Right lobe of liver (tissue), 6 donors: ENCODE data around the gene GRIN2A. TPM values are rescaled to one million over a fixed set of nuclear protein-coding genes. Genes with fewer than 3 reads are reported as not detected.
A peak's percentile ranks its signal among the peaks of the same experiment; 100 is the strongest.

Experiments
- ATAC-seq, 4 donors: fragments of 200-7000 bp; cut with Tn5 transposase; one replicate each; pipeline ENCODE4 v1.9.1; 2020; ENCODE audit warnings: mild to moderate bottlenecking in 4 of 4, moderate library complexity in 4 of 4
- DNase-seq, 3 donors: peaks; one replicate each; pipeline ENCODE4 v3.0.0-alpha.2; 2020
- H3K27ac ChIP-seq, 3 donors: fragments of 200-600 bp; one replicate each; pipeline ENCODE4 v1.8.0; 2022
- H3K27me3 ChIP-seq, 2 donors: fragments of 200-600 bp; one replicate each; pipeline ENCODE4 v1.8.0; 2022
- H3K36me3 ChIP-seq, 4 donors: fragments of 200-600 bp; sonication (generic) in 1 of 4; one replicate each; pipeline versions ENCODE4 v1.5.1 to v1.8.0; 2017 to 2022; ENCODE audit warnings: control low read depth in 1 of 4
- H3K4me1 ChIP-seq, 4 donors: fragments of 200-600 bp; sonication (generic) in 1 of 4; one replicate each; pipeline versions ENCODE4 v1.5.1 to v1.8.0; 2017 to 2022; ENCODE audit warnings: control low read depth in 1 of 4
- H3K4me3 ChIP-seq, 3 donors: fragments of 200-600 bp; one replicate each; pipeline ENCODE4 v1.8.0; 2022
- H3K9me3 ChIP-seq, 4 donors: fragments of 200-600 bp; sonication (generic) in 1 of 4; one replicate each; pipeline versions ENCODE4 v1.5.1 to v1.8.0; 2017 to 2022; ENCODE audit warnings: control low read depth in 1 of 4
- POLR2A ChIP-seq: fragments of 450-650 bp; IDR thresholded peaks from one replicate; pipeline ENCODE4 v1.6.1; 2017; ENCODE audit warnings: antibody characterized with exemption, mild to moderate bottlenecking
- WGBS: methylation state at CpG from one replicate; pipeline ENCODE4 v1.1.6; 2018; ENCODE audit warnings: low coverage, low lambda C conversion rate; ENCODE audit not compliant: insufficient coverage; ENCODE audit errors: missing lambda C conversion rate; 5-methylcytosine and 5-hydroxymethylcytosine counted together
- intact Hi-C, 2 donors: fragments of 100-400 bp; cut with DNase I; formaldehyde crosslinking; loops; one replicate each; pipeline versions ENCODE4 v1.11.2 to v1.14.1; 2022
- total RNA-seq, 6 experiments: library from RNA; depleted of rRNA in 2 of 6; stranded (reverse); fragments of >200 nt in 2 of 6; fragmentation: NEBNext Ultra II Directional in 3 of 6; extraction: Animal tissue kit (Norgen Biotek cat#: 25700) in 3 of 6; gene quantifications; one replicate each; pipeline versions ENCODE4 v1.1.0 to v1.2.4, GENCODE V29; 2016 to 2023
- TF ChIP-seq, protein P1 (sequence below), 4 donors: fragments of 200-600 bp in 3 of 4; fragments of 450-650 bp in 1 of 4; IDR thresholded peaks; one replicate each; pipeline versions ENCODE4 v1.5.1 to v1.8.0; 2016 to 2022; ENCODE audit warnings: antibody characterized with exemption in 4 of 4, mild to moderate bottlenecking in 2 of 4
- donor health status: DM: no; HTN: yes; CAD: no.
- donor health status: DM: no; HTN: no; CAD: no.
- donor health status: DM: no; HTN: no; CAD: no.
- donor health status: DM: no; HTN: yes; CAD: no.
- donor health status: DM: no; HTN: yes; CAD: no.

The GRIN2A gene
- total RNA-seq, 6 experiments from 2014 or later = not detected

DNA sequence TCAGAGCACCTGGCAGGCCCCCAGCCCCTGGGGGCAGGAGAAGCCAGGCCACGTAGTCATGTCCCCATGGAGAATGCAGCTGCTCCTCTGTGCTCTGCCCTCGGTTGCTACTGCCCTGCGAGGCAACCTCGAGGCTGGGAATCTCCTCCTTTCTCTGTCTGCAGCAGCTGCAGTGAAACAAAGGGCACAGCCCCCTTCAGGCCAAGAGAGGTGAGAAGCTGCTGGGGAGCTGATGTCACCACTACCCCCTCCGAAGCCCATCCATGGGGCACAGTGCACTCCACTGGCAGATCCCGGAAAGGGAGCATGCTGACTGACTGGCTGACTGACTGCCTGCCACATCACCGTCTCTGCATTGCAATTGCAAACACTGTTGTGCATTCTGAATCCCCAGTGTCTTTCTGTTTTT, 103.7 kb downstream of the GRIN2A start:
- no peak for ATAC-seq
- 40% methylated on average over 4 of the region's 7 CpGs for WGBS
- no peak overlapping the region for H3K27ac ChIP-seq
- H3K4me3 ChIP-seq = no peak overlapping the region
- no peaks in the 10 kb centered on the region for H3K36me3 ChIP-seq
- no peak for DNase-seq
- TF ChIP-seq POLR2A = no peak
- TF ChIP-seq, protein P1, sequence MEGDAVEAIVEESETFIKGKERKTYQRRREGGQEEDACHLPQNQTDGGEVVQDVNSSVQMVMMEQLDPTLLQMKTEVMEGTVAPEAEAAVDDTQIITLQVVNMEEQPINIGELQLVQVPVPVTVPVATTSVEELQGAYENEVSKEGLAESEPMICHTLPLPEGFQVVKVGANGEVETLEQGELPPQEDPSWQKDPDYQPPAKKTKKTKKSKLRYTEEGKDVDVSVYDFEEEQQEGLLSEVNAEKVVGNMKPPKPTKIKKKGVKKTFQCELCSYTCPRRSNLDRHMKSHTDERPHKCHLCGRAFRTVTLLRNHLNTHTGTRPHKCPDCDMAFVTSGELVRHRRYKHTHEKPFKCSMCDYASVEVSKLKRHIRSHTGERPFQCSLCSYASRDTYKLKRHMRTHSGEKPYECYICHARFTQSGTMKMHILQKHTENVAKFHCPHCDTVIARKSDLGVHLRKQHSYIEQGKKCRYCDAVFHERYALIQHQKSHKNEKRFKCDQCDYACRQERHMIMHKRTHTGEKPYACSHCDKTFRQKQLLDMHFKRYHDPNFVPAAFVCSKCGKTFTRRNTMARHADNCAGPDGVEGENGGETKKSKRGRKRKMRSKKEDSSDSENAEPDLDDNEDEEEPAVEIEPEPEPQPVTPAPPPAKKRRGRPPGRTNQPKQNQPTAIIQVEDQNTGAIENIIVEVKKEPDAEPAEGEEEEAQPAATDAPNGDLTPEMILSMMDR (IDR thresholded peaks at IDR 0.05) = no peak
- H3K9me3 ChIP-seq = no peaks in the 10 kb centered on the region
- no peaks in the 10 kb centered on the region for H3K4me1 ChIP-seq
- no peaks in the 10 kb centered on the region for H3K27me3 ChIP-seq
- intact Hi-C loops = no loop called here

DNA sequence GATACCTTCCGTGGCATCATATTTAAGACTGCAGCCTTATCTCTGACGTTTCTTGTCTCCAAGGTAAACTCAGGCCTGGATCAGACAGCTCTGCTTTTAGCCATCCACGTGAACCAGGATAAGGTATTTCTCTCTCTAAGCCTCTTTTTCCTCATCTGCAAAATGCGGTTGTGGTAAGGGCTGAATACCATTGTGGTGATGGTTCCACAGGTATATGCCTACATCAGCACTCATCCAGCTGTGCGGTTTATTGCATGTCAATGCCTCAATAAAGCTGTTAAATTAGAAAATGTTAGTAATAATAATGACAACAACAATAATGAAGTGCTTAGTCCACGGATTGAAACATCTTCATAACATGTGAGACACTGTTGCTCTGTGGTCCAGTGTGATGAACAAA, 104.4 kb downstream of the GRIN2A start:
- Histone ChIP-seq H3K4me1 (no peaks in the 10 kb centered on the region), H3K9me3 (no peaks in the 10 kb centered on the region), H3K4me3 (no peak overlapping the region), H3K27me3 (no peaks in the 10 kb centered on the region), H3K36me3 (no peaks in the 10 kb centered on the region), H3K27ac (no peak overlapping the region)
- TF ChIP-seq POLR2A = no peak
- TF ChIP-seq, protein P1 (IDR thresholded peaks at IDR 0.05) = no peak
- intact Hi-C loops = no loop called here
- 52% methylated on average over 6 of the region's 6 CpGs for WGBS
- DNase-seq (no peak), ATAC-seq (no peak)

DNA sequence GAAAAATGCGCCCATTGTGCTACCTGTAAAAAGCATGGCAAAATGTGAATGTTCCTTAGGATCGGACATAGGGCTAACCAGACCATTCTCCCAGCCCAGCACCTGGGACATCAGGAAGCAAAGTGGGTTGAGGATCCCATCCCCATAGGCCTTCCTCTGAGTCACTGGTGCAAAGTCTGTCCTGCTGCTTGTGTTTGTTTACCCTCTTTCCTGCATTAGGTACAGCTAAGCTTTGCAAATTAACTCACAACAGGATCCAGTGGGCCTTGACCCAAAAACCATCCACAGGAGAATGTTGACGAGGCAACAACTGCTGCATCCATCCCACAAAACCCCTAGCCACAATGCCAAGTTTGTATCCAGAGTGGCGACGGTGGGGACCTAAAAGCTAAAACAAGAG, 106.2 kb downstream of the GRIN2A start:
- Histone ChIP-seq H3K36me3 (no peaks in the 10 kb centered on the region), H3K9me3 (no peaks in the 10 kb centered on the region), H3K27ac (no peak overlapping the region), H3K4me3 (no peak overlapping the region), H3K27me3 (no peaks in the 10 kb centered on the region), H3K4me1 (no peaks in the 10 kb centered on the region)
- WGBS = 57% methylated on average over 5 of the region's 5 CpGs
- ATAC-seq (peak in 1 of 4 donors; percentile 50), DNase-seq (no peak)
- intact Hi-C loops = no loop called here
- TF ChIP-seq, protein P1 (IDR thresholded peaks at IDR 0.05) = no peak
- TF ChIP-seq POLR2A = no peak

DNA sequence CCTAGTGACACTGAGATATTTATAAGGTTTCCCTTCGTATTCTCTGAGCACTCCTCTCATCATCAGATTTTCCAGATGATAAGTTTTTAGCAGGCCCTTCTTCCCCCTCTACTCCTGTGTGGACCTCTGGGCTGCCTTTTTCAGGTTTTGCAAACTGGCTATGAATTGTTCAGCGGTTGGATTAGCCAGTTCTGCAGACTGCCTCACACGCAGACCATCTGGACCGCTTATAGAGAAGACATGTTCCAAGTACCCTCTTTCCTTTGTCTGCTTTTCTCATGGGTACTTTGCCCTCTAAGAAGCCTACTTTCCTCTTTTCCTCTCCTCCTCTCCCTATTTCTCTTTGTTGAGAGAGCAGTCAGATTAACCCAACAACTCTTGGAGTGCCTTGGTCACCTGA, 111.6 kb downstream of the GRIN2A start:
- no peaks in the 10 kb centered on the region for H3K27me3 ChIP-seq
- H3K9me3 ChIP-seq = no peaks in the 10 kb centered on the region
- ATAC-seq (no peak), DNase-seq (no peak)
- no peaks in the 10 kb centered on the region for H3K4me1 ChIP-seq
- H3K4me3 ChIP-seq = no peak overlapping the region
- no peaks in the 10 kb centered on the region for H3K36me3 ChIP-seq
- intact Hi-C loops = no loop called here
- 57% methylated on average over 4 of the region's 4 CpGs for WGBS
- TF ChIP-seq POLR2A = no peak
- TF ChIP-seq, protein P1 (IDR thresholded peaks at IDR 0.05) = no peak
- H3K27ac ChIP-seq = no peak overlapping the region

DNA sequence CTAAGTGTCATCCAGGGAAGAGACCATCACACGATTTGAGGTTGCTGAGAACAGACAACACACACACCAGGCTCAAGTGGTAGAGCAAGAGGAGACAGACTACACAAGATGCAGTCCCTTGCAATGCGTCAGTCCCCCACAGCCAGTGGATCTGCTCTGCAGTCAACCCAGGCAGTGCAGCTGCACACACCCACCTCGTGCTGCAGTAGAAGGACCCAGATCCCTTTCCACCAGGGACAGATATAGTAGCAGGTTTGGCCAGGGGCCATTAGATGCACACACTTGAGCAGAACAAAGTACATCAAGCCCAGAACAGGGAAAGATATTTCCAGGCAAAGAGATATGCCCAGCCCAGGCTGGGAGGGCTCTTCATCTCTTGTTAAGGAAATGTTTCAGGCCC, 112.9 kb downstream of the GRIN2A start:
- H3K4me3 ChIP-seq = no peak overlapping the region
- ATAC-seq (no peak), DNase-seq (no peak)
- WGBS = 26% methylated on average over 2 of the region's 3 CpGs
- H3K9me3 ChIP-seq = no peaks in the 10 kb centered on the region
- TF ChIP-seq, protein P1 (IDR thresholded peaks at IDR 0.05) = no peak
- no peak for TF ChIP-seq POLR2A
- no peaks in the 10 kb centered on the region for H3K36me3 ChIP-seq
- intact Hi-C loops = no loop called here
- H3K4me1 ChIP-seq = no peaks in the 10 kb centered on the region
- H3K27ac ChIP-seq = no peak overlapping the region
- no peaks in the 10 kb centered on the region for H3K27me3 ChIP-seq
